Activated CD8-positive, alpha-beta memory T cell treated with anti-CD3 and anti-CD28 coated beads, Interleukin-2, amount 10 ng/mL, durations not matched to agents 7 days and 5 days (primary cell): Measurements from ENCODE around the gene COX17. TPM values are rescaled to one million over a fixed set of nuclear protein-coding genes. Genes with fewer than 3 reads are reported as not detected.
A peak's percentile ranks its signal among the peaks of the same experiment; 100 is the strongest.

ENCODE experiments used
- ATAC-seq: fragments of 150-1000 bp; cut with Tn5 transposase; one replicate; pipeline ENCODE4 v1.10.0; 2021; ENCODE audit warnings: moderate library complexity
- CTCF ChIA-PET: fragments of 350-600 bp; sonication (Branson Sonifier 250); formaldehyde crosslinking; loops from one replicate; lab custom pipeline; 2021; ENCODE audit warnings: antibody characterized with exemption; lab: Charles Lee
- DNase-seq: peaks from one replicate; pipeline ENCODE4 v3.0.0-alpha.2; 2020
- H3K27ac Mint-ChIP-seq: one replicate; pipeline ENCODE4 v1.8.0; 2021; ENCODE audit warnings: mild to moderate bottlenecking, mixed read lengths
- H3K27me3 Mint-ChIP-seq: one replicate; pipeline ENCODE4 v1.8.0; 2021; ENCODE audit warnings: mixed read lengths
- H3K36me3 Mint-ChIP-seq: one replicate; pipeline ENCODE4 v1.8.0; 2021; ENCODE audit warnings: mild to moderate bottlenecking, mixed read lengths
- H3K4me1 Mint-ChIP-seq: one replicate; pipeline ENCODE4 v1.8.0; 2021; ENCODE audit warnings: mixed read lengths
- H3K4me3 Mint-ChIP-seq: one replicate; pipeline ENCODE4 v1.8.0; 2021; ENCODE audit warnings: mild to moderate bottlenecking, moderate library complexity, mixed read lengths
- H3K9me3 Mint-ChIP-seq: one replicate; pipeline ENCODE4 v1.8.0; 2022; ENCODE audit warnings: low read depth, mixed read lengths
- total RNA-seq, 2 experiments: library from RNA; stranded (reverse); gene quantifications; one replicate each; pipeline ENCODE4 v1.2.3, GENCODE V29; 2021

Gene COX17
- total RNA-seq, 2 experiments from 2014 or later = 66.6 to 80.7 TPM

DNA sequence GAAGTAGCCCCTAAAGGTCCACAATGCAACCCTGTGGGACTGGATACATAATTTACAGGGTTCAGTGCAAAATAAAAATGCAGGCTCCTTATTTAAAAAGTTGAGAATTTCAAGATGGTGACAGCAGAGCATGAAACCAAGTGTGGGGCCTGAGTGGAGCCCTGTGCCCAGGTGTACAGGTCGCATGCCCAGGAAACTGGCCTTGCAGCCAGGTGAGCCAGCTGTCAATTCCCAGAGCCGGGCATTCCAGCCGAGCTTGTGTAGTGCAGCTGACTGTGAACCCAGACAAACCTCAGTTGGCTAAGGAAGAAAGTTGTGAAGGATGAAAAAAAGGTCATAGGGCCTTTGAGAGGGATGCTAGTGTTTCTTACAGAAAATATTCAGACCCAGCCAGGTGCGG lies 44.4 kb downstream of the COX17 start:
- Mint-ChIP-seq H3K36me3 (peaks cover 1% of the 10 kb centered on the region), H3K27ac (no peak overlapping the region), H3K4me3 (no peak overlapping the region), H3K9me3 (no peaks in the 10 kb centered on the region), H3K4me1 (peaks cover 28% of the 10 kb centered on the region), H3K27me3 (no peaks in the 10 kb centered on the region)
- CTCF ChIA-PET = interaction anchor here (1.5 kb wide), 1 partner anchor 15 kb away, joined by 3 read pairs; no protein-coding TSS in a partner anchor
- ATAC-seq (no peak), DNase-seq (no peak)

DNA sequence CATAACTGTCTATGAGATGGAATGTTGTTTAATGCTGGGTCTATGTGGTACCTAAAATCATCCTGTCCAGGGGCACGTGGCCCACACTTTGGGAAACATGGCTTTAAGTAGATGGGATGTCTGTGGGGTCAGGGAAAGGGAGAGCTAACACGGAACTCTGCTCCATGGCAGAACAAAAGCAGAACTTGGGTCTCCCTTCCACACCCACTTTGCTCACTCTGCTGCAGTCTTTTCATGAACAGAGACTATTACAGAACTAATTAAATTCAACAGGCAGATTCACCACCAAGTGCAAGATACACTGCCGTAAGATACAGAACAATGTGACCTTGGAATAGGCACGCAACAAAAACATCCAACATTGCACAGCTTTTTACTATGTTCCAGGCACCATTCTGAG lies 45.0 kb downstream of the COX17 start:
- H3K36me3 Mint-ChIP-seq = no peaks in the 10 kb centered on the region
- H3K27ac Mint-ChIP-seq = no peak overlapping the region
- H3K9me3 Mint-ChIP-seq = no peaks in the 10 kb centered on the region
- H3K4me3 Mint-ChIP-seq = no peak overlapping the region
- CTCF ChIA-PET = interaction anchor here (1.5 kb wide), 1 partner anchor 16 kb away, joined by 3 read pairs; no protein-coding TSS in a partner anchor
- ATAC-seq (no peak), DNase-seq (no peak)
- H3K4me1 Mint-ChIP-seq = peaks cover 30% of the 10 kb centered on the region
- no peaks in the 10 kb centered on the region for H3K27me3 Mint-ChIP-seq

DNA sequence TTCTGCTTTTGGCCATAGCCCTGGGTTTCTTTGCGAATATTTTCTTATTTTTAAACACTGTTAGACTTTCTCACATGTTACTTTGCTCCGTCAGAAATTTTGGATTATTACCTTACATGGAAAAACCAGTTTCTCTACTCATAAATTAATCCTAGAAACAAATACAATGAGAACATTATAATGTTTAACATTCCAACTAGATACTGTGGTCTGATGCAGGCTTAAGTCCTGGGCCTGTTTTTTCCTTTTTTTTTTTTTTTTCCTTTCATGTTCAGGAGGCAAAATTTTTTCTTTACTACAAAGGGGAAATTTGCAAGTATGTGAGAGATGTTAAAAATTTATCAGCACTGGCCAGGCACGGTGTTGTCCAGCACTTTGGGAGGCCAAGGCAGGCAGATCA lies 45.7 kb downstream of the COX17 start:
- DNase-seq (no peak), ATAC-seq (no peak)
- H3K4me3 Mint-ChIP-seq = no peak overlapping the region
- H3K4me1 Mint-ChIP-seq = peaks cover 34% of the 10 kb centered on the region
- H3K36me3 Mint-ChIP-seq = no peaks in the 10 kb centered on the region
- no peaks in the 10 kb centered on the region for H3K9me3 Mint-ChIP-seq
- H3K27me3 Mint-ChIP-seq = no peaks in the 10 kb centered on the region
- CTCF ChIA-PET = no interaction called here
- H3K27ac Mint-ChIP-seq = no peak overlapping the region

DNA sequence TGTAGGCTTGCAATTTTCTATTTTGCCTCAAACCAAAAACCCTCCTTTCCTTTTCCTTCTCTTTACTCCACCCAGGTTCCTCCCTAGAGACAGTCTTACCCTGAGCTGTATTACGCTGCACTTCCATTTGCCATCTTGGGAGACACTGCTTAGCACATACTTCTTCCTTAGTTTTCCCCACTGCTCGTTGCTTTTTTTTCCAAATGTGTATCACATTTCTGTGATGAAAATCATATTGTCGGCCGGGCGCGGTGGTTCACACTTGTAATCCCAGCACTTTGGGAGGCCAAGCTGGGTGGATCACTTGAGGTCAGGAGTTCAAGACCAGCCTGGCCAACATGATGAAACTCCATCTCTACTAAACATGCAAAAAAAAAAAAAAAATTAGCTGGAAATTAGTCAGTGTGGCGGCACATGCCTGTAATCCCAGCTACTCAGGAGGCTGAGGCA lies 46.3 kb downstream of the COX17 start:
- CTCF ChIA-PET = no interaction called here
- DNase-seq (no peak), ATAC-seq (no peak)
- no peaks in the 10 kb centered on the region for H3K36me3 Mint-ChIP-seq
- H3K4me3 Mint-ChIP-seq = no peak overlapping the region
- no peaks in the 10 kb centered on the region for H3K9me3 Mint-ChIP-seq
- peaks cover 39% of the 10 kb centered on the region for H3K4me1 Mint-ChIP-seq
- no peaks in the 10 kb centered on the region for H3K27me3 Mint-ChIP-seq
- H3K27ac Mint-ChIP-seq = no peak overlapping the region

DNA sequence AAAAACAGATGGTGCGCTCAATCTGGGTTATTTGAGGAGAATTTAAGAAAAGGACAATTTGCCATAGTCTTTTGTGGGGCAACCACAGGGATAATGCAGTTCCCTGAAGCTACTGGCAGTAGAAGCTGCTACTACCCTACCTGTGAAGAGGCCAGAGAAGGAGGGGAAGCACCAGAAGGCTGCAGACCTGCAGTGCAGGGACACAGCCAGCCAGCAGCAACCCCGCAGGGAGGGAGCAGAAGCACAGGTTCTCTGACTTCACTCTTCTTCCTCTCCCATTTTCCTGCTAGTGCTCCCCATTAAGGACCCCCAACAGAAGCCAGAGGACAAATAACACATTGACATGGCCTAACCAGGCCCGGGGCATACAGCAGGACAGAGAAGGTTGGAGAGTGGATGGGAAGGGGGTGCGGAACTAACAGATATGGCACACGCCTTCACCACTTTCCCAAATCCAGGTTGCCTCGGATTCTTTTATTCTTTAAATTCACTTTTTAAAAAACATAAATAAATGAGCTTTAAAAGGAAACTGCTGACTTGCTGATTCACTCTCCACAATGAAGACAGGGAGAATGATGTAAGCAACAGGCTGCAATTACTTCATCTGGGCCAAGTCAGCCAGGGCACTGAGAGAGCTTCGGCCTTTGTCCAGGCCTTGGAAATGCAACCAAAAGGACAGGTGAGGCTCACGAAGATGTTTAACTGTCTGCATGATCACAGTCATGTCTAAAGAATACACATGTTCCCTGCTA lies 46.9 kb downstream of the COX17 start:
- ATAC-seq (no peak), DNase-seq (no peak)
- no peaks in the 10 kb centered on the region for H3K27me3 Mint-ChIP-seq
- H3K9me3 Mint-ChIP-seq = no peaks in the 10 kb centered on the region
- CTCF ChIA-PET = no interaction called here
- H3K4me1 Mint-ChIP-seq = peaks cover 41% of the 10 kb centered on the region
- H3K4me3 Mint-ChIP-seq = no peak overlapping the region
- H3K36me3 Mint-ChIP-seq = no peaks in the 10 kb centered on the region
- no peak overlapping the region for H3K27ac Mint-ChIP-seq

DNA sequence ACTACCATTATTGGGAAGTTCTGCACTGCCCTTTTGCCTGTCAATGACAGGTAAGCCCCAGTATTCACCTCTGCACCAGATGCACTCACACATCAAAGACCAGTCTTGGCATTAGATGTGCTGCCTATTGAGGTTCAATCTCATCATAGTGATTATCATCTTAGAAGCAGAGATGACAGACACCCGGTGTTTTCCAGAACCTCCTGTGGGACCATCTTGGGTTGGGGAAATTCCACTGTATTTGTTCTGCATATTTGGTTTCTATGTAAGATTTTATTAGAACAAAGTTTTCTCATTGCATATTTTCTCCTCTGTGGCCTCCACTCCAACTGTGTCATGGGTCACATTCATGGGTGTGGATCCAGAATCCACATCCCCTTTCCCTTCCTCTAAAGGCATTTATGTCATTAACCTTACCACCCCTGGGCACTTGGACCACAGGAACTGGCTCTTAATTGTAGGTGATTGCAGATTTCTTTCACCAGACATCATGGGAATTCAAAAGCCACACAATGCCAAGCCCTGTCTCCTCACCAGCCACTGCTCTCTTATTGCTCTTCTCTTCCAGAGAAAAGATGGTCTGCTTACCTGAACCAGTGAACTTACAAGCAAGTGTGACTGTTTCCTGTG lies 48.3 kb downstream of the COX17 start:
- Mint-ChIP-seq H3K27ac (no peak overlapping the region), H3K9me3 (no peaks in the 10 kb centered on the region), H3K36me3 (no peaks in the 10 kb centered on the region), H3K4me1 (peaks cover 41% of the 10 kb centered on the region), H3K4me3 (no peak overlapping the region), H3K27me3 (no peaks in the 10 kb centered on the region)
- DNase-seq = no peak
- CTCF ChIA-PET = no interaction called here
- no peak for ATAC-seq

DNA sequence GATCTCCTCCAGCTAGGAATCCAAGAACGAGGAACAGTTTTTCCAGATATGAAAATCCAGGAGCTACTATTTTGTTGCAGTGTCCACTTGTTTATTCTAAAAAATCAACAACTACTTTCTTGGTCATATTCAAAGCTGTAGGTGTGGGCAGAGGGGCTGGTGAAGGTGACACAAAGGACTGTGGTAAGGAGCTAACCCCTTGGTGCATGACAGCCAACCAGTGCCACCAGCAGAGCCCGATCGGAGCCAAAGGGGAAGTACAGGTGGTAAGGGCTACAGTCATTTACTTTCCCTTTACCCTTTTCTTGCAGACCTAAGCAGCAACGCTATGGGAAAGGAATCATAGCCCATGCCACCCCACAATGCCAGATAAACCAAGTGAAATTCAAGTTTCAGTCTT lies 48.8 kb downstream of the COX17 start:
- ATAC-seq (peak; percentile 42), DNase-seq (no peak)
- Mint-ChIP-seq H3K27me3 (no peaks in the 10 kb centered on the region), H3K4me1 (peaks cover 41% of the 10 kb centered on the region), H3K9me3 (no peaks in the 10 kb centered on the region), H3K36me3 (no peaks in the 10 kb centered on the region), H3K4me3 (no peak overlapping the region), H3K27ac (no peak overlapping the region)
- CTCF ChIA-PET = interaction anchor here (1.5 kb wide), 1 partner anchor 8 kb away, joined by 4 read pairs; no protein-coding TSS in a partner anchor

DNA sequence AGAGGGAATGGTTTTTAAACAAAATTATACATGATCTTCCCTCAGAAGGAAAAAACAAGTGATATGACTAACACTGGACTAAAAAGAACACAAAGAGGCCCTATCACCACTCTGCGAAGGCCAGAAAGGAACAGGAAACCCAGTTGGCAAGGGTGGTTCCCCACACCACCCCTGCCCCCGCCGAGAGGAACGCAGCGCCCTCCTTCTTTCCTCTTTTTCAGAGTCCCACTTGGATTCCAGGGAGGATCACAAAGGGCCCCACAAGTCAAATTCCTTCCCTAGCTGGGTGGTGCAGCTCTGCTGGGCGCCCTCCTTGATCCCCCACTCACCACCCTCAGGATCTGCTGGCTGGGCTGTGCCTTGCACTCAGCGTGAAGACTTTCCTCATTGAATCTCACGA lies 49.7 kb downstream of the COX17 start:
- CTCF ChIA-PET = interaction anchor here (1.1 to 1.5 kb wide), 3 partner anchors 9 to 27 kb away, joined by 3 to 4 read pairs (median 4); no protein-coding TSS in a partner anchor
- no peaks in the 10 kb centered on the region for H3K36me3 Mint-ChIP-seq
- H3K9me3 Mint-ChIP-seq = no peaks in the 10 kb centered on the region
- H3K4me3 Mint-ChIP-seq = no peak overlapping the region
- peak; percentile 65 for ATAC-seq
- H3K27ac Mint-ChIP-seq = peak overlapping the region; percentile 33
- DNase-seq = no peak
- peaks cover 41% of the 10 kb centered on the region for H3K4me1 Mint-ChIP-seq
- no peaks in the 10 kb centered on the region for H3K27me3 Mint-ChIP-seq

DNA sequence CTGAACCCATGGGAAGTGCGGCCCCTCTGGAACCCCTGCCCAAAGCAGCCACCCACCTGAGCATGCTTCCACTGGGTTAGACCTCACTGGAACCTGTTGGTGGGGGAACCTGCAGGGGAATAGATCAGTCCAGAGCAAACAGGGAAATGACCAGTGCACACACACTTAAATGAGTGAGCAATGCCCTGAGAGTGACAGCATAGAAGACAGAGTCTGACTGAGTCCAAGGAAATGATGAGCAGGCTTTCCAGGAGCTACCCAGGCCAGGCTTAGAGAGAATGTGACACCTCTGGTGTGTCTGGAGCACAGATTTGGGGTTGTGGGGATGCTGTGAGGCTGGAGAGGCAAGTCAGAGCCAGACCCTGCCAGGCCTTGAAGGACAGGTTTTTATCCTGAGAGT lies 51.0 kb downstream of the COX17 start:
- CTCF ChIA-PET = interaction anchor here (1.2 kb wide), 1 partner anchor 37 kb away, joined by 3 read pairs; no protein-coding TSS in a partner anchor
- no peak for ATAC-seq
- DNase-seq = no peak
- no peaks in the 10 kb centered on the region for H3K36me3 Mint-ChIP-seq
- H3K27me3 Mint-ChIP-seq = no peaks in the 10 kb centered on the region
- no peak overlapping the region for H3K27ac Mint-ChIP-seq
- H3K4me1 Mint-ChIP-seq = peaks cover 41% of the 10 kb centered on the region
- H3K4me3 Mint-ChIP-seq = no peak overlapping the region
- H3K9me3 Mint-ChIP-seq = no peaks in the 10 kb centered on the region

DNA sequence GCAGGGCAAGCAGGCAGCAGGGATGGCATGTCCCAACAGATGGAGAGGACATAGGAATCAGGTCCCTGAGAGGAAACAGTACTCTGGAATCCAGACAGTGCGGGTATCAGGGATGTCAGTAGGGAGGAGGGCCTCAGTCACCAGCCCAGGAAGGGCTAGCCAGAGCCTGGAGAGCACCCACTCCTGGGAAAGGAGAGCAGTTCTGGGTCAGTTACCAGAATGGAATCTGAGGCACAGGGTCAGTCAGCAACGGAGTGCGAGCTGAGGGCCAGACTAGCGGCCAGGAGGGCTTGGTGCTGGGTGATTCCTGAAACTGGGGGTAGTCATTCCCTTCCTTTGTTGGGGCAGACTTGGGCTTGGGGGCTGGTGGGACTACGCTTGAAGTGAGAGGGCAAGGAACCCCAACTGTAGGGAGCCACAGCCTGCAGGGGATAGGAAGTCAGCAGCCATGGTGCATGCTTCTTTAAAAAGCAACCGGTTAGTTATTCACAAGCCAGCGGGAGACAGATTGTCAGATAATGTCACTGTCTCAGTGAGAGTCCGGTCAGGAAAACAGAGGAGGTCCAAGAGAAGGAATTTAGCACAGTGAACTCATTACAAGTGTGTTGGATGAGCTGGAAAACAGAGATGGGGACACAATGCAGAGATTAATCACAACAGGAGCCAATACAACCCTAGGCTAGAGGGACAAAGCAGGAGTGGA lies 51.6 kb downstream of the COX17 start:
- no peak overlapping the region for H3K4me3 Mint-ChIP-seq
- CTCF ChIA-PET = no interaction called here
- no peak for ATAC-seq
- no peaks in the 10 kb centered on the region for H3K27me3 Mint-ChIP-seq
- DNase-seq = no peak
- peaks cover 37% of the 10 kb centered on the region for H3K4me1 Mint-ChIP-seq
- H3K36me3 Mint-ChIP-seq = no peaks in the 10 kb centered on the region
- no peaks in the 10 kb centered on the region for H3K9me3 Mint-ChIP-seq
- H3K27ac Mint-ChIP-seq = no peak overlapping the region

DNA sequence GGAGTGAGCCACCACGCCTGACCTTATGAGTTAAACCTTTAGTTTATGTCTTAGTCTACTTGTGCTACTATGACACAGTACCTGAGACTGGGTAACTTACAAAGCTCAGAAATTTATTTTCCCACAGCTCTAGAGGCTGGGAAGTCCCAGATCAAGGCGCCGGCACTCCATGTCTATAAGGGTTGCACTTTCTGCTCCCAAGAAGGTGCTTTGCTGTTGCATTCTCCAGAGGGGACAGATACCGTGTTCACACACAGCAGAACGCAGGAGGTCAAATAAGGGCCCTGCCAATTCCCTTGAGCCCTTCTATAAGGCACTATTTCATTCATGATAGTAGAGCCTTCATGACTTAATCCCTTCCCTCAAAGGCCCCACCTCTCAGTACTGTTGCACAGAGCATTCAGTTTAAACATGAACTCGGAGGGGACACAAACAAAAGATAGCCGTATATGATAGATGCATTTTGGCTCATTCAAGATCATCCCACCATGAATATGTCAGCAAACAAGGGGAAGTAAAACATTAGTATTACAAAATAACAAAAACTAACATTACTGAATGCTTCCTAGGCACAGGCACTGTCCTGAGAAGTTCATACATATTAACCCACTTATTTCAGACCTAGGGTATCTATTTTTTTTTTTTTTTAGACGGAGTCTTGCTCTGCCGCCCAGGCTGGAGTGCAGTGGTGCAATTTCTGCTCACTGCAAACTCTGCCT lies 53.0 kb downstream of the COX17 start:
- H3K27me3 Mint-ChIP-seq = no peaks in the 10 kb centered on the region
- H3K27ac Mint-ChIP-seq = no peak overlapping the region
- DNase-seq (no peak), ATAC-seq (no peak)
- H3K4me3 Mint-ChIP-seq = no peak overlapping the region
- no peaks in the 10 kb centered on the region for H3K9me3 Mint-ChIP-seq
- CTCF ChIA-PET = no interaction called here
- no peaks in the 10 kb centered on the region for H3K36me3 Mint-ChIP-seq
- H3K4me1 Mint-ChIP-seq = peaks cover 32% of the 10 kb centered on the region

DNA sequence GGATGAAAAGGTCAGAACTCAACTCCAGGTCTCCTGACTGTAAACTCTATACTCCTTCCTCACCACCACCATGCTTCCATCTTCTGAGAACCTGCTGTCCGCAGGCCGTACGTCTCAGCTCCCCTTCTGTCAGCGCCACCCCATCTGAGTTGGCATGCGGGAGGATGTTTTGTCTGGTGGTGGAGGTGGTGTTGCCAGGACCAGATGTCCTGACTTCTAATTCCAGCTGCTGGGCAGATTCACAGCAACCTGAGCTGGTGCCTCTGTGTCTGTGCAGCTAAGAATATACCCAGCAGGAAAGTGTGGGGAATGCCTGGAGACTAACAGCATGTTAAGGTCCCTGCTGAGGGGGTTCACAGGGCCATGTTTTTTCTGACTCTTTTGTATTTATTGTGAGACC lies 56.3 kb downstream of the COX17 start:
- Mint-ChIP-seq H3K9me3 (no peaks in the 10 kb centered on the region), H3K4me3 (no peak overlapping the region), H3K4me1 (peaks cover 2% of the 10 kb centered on the region), H3K27ac (no peak overlapping the region), H3K36me3 (no peaks in the 10 kb centered on the region), H3K27me3 (peaks cover 5% of the 10 kb centered on the region)
- no peak for DNase-seq
- CTCF ChIA-PET = no interaction called here
- ATAC-seq = no peak
